Measurements from ENCODE around the gene RTN4.

RTN4 gene

GRCh38 chr2:55017880-55018279 lies 32.4 kb downstream of the RTN4 start:
- no peak for ATAC-seq
- TF ChIP-seq ZNF70 (CRISPR knock-in tag; IDR thresholded peaks at IDR 0.05) (no peak), TSHZ2 (CRISPR knock-in tag; IDR thresholded peaks at IDR 0.05) (no peak), GLIS3 (CRISPR knock-in tag; IDR thresholded peaks at IDR 0.05) (no peak), ARNTL (CRISPR knock-in tag; IDR thresholded peaks at IDR 0.05; ENCODE audit: borderline replicate concordance, low read depth) (no peak), BACH2 (CRISPR knock-in tag; IDR thresholded peaks at IDR 0.05; ENCODE audit: borderline replicate concordance) (no peak), CSDC2 (CRISPR knock-in tag; IDR thresholded peaks at IDR 0.05) (no peak), RARB (CRISPR knock-in tag; IDR thresholded peaks at IDR 0.05) (no peak), ZFP3 (CRISPR knock-in tag; IDR thresholded peaks at IDR 0.05) (no peak), ZFP30 (CRISPR knock-in tag; IDR thresholded peaks at IDR 0.05) (no peak), TCF4 (CRISPR knock-in tag; IDR thresholded peaks at IDR 0.05; ENCODE audit: borderline replicate concordance) (no peak), ESRRG (CRISPR knock-in tag; IDR thresholded peaks at IDR 0.05) (no peak)

GRCh38 chr2:55017428-55017827 lies 32.8 kb downstream of the RTN4 start:
- no peak for TF ChIP-seq TOX (CRISPR knock-in tag; IDR thresholded peaks at IDR 0.05; ENCODE audit: borderline replicate concordance)
- TF ChIP-seq ESRRG (CRISPR knock-in tag; IDR thresholded peaks at IDR 0.05), result no peak
- no peak for TF ChIP-seq OSR1 (CRISPR knock-in tag; IDR thresholded peaks at IDR 0.05)
- no peak for TF ChIP-seq PPARA (CRISPR knock-in tag; IDR thresholded peaks at IDR 0.05; ENCODE audit: borderline replicate concordance)
- no peak for TF ChIP-seq GLIS3 (CRISPR knock-in tag; IDR thresholded peaks at IDR 0.05)
- no peak for TF ChIP-seq RARB (CRISPR knock-in tag; IDR thresholded peaks at IDR 0.05)
- no peak for TF ChIP-seq TCF4 (CRISPR knock-in tag; IDR thresholded peaks at IDR 0.05; ENCODE audit: borderline replicate concordance)
- ATAC-seq, result no peak

GRCh38 chr2:55014962-55015939 lies 35.0 kb downstream of the RTN4 start:
- peak; percentile 26; the same call in 1 of the 2 replicates for TF ChIP-seq TCF4 (CRISPR knock-in tag; IDR thresholded peaks at IDR 0.05; ENCODE audit: borderline replicate concordance)
- no peak for TF ChIP-seq ZNF565 (CRISPR knock-in tag; conservative IDR thresholded peaks at IDR 0.05; ENCODE audit: low read depth)
- TF ChIP-seq TSHZ2 (CRISPR knock-in tag; IDR thresholded peaks at IDR 0.05), result no peak
- no peak for TF ChIP-seq CSRNP3 (CRISPR knock-in tag; IDR thresholded peaks at IDR 0.05)
- TF ChIP-seq ZFP30 (CRISPR knock-in tag; IDR thresholded peaks at IDR 0.05), result no peak
- TF ChIP-seq ZFP3 (CRISPR knock-in tag; IDR thresholded peaks at IDR 0.05), result no peak
- no peak for TF ChIP-seq OSR1 (CRISPR knock-in tag; IDR thresholded peaks at IDR 0.05)
- ATAC-seq, result peak; percentile 70

GRCh38 chr2:55013936-55014335 lies 36.3 kb downstream of the RTN4 start:
- no peak for ATAC-seq
- TF ChIP-seq ZNF70 (CRISPR knock-in tag; IDR thresholded peaks at IDR 0.05), result no peak
- TF ChIP-seq SNAI2 (CRISPR knock-in tag; IDR thresholded peaks at IDR 0.05), result no peak
- no peak for TF ChIP-seq ZC3H10 (CRISPR knock-in tag; IDR thresholded peaks at IDR 0.05)
